ENCODE data around the gene ZFYVE28.

ZFYVE28 gene

DNA sequence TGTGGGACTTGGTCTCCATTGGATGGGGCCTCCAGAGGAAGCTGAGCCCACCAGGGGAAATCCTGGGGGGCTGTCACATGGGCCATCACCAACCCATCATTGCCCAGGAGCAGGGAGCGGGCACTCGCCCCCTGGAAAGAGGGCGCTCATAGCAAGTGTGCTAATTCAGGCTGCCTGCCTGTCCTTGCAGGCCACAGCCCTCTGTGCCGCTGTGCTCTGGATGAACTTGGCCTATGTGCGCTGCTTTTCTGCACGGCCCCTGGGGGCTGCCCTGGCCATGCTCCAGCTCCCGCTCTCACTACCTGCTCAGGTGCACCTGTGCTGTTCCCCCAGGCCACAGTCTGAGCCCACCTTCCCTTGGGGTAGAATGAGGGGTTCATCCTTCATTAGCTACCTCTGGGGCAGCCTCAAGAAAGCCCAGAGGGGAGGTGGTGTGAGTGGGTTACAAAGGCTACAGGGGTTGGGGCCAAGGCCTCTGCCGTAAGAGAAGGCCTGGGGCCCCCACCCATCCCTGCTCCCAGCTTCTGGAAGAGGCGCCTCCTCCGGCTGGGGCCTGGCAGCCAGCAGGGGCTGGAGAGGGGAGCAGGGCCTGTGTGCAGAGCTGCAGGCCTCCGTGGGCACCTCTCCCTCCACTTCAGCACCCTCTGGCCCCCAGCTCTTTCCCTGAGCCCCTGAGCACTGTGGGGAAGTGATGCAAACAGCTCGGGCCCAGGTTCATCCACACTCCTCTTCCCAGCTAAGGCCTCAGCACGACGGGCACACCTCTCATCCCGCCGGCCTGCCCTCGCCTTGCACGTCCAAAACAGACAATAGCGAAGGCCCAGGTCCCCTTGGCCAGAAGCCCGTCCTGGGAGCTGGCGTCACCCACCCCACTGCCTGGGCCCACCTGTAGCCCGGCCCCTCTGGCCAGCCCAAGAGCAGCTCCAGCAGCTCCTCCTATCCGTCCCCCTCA, 9.2 kb upstream of the ZFYVE28 start:
- no peak for DNase-seq

DNA sequence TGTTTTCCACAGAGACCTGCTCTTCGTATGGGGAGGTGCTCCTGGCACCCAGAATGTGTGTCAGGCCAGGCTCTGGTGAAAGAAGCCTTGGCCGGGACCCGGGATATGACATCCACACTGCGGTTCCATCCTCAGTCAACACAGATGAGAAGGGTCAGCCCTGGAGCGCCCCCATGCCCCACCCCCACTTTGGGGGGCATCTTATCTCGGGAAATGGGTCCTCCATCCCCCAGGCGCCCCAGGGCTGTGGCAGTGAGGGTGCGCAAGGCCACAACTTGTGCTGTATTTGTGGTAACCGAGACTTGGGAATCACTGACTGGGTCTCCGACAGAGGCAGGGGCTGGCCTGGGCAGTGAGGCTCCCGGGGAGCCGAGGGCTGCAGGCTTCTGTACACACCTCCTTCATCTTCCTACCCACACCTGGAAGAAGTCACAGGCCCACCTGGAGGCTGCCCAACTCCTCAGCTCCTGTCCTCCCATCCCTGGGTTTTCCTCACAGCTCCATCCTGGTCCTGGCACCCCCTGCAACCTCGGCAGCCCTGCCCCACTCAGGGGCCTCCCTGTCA, 8.3 kb upstream of the ZFYVE28 start:
- no peak for DNase-seq

DNA sequence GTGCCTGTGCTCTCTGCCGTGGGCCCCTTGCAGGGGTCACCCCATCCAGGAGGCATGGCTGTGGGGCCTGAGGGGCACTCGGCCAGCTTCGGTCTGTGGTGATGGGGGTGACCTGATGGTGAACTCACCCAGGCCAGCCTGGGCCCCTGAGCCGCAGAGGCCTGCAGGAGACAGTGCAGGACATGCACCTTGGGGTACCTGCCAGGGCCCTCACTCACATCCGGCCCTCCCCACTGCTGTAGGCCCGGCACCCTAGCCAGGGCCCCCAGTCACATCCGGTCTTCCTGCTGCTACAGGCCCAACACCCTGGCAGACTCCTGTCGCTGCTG, 7.6 kb upstream of the ZFYVE28 start:
- DNase-seq: no peak

GRCh38 chr4:2425386-2426068, 7.1 kb upstream of the ZFYVE28 start:
- DNase-seq: no peak

DNA sequence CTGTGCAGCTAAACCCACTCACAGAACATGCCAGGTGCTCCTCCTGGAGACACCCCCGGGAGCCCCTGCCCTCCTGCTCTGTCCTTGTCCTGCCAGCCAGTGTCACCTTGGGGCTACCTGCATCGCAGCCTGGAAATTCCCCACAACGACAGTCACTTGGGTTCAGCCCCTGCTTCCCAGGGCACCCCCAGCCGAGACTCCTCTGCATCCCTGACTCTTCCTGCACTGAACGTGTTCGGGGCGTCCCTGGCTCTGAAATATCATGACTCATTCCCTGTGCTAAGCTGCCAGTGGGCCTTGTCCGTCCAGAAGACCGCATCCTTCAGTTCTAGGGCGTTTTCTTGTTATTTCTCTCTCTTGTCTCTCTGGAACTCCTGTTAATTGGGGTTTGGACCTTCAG, 6.1 kb upstream of the ZFYVE28 start:
- no peak for DNase-seq

- no peak for DNase-seq
These were observed 5.2 kb upstream of the ZFYVE28 start for GRCh38 chr4:2423695-2424094.

DNA sequence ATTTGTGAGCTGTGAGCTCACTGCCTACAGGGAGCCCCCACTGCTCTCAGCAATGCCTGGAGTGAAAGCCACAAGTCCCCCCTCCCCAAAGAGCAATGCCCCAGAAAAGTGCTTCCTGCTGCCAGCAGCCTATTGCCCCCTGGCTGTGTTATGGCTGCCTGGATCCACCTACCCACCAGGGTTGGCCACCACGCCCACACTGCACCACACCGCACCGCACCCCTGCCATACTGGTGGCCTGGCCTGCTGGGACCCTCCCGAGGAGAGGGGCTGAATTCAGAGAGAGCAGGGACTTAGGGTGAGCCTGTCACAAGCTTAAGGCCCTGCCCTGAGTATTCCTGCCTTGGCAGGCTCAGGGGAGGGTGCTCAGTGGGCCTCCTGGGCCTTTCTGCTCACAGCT, 4.6 kb upstream of the ZFYVE28 start:
- DNase-seq: no peak

DNA sequence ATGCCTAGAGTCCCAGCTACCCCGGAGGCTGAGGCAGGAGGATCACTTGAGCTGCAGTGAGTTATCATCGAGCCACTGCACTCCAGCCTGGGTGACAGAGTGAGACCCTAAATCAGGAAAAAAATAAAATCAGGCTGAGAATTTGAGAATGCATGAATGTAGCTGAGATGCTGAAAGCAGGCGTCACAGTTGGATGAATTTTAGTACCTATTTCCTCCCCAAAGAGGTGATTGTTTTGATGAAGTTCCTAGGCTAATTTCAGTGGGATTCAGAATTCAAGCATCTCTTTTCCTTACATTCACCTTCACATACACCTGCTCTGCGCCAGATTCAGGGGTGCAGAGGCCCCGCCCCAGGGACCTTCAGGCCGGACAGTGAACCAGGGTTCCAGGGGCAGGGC, 3.5 kb upstream of the ZFYVE28 start:
- no peak for DNase-seq

DNA sequence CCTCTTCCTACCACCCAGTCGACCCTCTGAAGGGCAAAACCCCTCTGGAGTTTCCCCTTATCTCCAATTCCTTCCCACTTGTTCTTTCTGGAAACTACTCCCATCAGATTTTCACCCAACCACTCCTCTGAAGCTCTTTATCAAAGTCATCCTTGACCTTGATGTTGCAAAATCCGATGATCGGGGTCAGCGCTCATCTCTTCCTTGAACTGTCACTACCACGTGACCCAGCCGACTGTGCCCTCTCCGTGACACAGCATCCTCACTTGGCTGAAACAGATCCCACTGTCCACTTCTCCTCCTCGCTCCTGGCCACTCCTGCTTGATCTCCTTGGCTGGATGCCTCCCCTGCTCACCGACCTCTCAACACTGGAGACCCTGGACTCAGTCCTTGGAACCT, 1.4 kb upstream of the ZFYVE28 start:
- DNase-seq: no peak

DNA sequence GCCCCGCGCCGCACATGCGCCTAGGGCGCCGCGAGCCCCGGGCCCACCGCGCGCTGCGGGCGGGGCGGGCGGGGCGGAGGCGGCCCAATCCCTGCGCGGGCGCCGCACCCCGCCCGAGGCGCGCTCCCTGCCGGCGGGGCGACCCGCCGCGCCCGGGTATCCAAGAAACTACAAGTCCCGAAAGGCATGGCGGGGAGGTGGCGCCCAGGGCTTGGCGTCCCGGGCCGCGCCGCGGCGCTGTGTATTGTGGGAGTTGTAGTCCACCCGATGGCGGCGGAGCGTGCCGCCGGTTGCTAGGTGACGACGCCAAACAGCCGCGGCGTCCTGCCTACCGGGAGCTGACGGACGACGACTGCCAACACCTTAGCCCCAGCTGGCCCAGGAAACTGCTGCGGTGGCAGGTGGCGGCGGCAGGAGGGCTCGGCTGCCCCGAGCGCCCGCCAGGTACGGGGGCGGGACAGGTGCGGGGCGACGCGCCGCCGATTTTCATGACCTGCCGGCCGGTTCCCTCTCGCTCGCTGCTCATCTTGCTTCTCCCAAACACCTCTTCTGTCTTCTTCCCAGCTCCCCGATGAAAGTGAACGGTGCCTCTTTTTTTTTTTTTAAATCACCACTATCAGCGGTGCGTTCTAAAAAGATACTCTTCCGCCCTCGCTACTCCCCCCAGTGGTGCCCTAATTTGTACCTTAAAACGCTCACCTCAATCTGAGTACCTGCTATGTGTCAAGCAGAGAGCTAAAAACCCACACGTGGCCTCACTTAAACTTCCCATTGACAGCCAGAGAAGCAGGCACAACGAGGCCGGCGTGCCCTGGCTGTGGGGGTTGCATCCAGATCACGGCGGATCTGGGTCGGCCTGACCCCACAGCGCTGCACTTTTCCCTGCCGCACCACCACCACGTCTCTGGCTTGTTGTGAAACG, 466 bp upstream of the ZFYVE28 start, which contains the start of gene CFAP99:
Gene CFAP99 (plus strand): TSS at position 306 of the 922 bp plus-strand sequence.
- DNase-seq: peak; percentile 87

DNA sequence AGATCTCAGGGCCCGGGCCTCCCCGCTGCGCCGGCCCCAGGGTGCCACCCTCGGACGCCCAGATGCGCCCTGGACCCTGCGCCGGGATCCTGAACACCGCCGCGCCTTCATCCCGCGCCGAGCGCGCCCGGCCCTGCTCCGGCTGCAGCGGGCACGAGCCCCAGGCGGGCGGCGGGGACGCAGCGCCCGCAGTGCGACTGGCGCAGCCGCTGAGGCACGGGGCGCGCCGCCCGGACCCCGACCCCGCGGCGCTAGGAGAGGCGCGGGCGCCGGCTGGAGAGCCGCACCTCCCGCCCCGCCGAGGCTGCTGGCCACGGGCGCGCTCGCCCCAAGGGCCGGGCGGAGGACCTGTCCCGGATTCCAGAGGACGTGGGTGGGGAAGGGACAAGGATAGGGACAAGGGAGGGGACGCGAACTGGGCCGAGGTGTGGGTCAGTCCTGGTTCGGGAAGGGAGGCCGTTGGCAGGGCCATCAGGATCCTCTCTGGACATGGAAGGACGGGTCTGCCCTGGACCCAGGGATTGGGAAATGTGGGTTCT, 1.1 kb downstream of the ZFYVE28 start:
- DNase-seq: no peak

DNA sequence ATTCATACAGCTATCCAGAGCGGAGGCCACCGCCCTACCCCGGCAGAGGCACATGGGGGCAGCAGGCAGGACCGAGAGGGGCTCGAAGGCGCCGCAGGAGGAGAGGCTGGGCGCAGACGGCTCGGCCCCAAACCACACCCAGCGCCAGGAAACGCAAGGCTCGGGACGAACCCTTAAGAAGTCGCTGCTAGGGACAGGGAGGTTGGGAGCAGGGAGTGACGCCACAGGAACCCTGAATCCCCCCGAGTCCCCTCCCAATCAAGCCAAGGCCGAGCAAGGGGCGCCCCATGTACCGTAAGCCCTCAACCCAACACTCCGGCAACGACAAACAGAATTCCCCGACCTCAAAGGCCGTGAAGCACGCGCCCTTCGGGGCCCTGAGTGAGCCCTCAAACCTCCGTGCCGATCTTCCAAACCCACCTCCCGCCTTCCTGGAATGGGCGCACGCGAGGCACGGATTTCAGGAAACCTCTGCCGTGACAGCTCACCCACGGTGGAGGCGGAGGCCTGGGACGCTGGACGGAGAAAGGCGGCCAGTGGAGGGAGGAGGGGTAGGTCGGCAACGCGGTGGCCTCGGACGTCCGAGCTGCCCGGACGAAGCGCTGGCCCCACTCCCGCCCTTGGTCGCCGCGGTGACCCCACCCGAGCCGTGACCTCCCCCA, 1.8 kb downstream of the ZFYVE28 start:
- no peak for DNase-seq

GRCh38 chr4:2415881-2416563, 2.4 kb downstream of the ZFYVE28 start:
- no peak for DNase-seq

- no peak for DNase-seq
These were observed 3.2 kb downstream of the ZFYVE28 start for GRCh38 chr4:2415213-2415612.

GRCh38 chr4:2413821-2414610, 4.4 kb downstream of the ZFYVE28 start:
- DNase-seq: no peak

DNA sequence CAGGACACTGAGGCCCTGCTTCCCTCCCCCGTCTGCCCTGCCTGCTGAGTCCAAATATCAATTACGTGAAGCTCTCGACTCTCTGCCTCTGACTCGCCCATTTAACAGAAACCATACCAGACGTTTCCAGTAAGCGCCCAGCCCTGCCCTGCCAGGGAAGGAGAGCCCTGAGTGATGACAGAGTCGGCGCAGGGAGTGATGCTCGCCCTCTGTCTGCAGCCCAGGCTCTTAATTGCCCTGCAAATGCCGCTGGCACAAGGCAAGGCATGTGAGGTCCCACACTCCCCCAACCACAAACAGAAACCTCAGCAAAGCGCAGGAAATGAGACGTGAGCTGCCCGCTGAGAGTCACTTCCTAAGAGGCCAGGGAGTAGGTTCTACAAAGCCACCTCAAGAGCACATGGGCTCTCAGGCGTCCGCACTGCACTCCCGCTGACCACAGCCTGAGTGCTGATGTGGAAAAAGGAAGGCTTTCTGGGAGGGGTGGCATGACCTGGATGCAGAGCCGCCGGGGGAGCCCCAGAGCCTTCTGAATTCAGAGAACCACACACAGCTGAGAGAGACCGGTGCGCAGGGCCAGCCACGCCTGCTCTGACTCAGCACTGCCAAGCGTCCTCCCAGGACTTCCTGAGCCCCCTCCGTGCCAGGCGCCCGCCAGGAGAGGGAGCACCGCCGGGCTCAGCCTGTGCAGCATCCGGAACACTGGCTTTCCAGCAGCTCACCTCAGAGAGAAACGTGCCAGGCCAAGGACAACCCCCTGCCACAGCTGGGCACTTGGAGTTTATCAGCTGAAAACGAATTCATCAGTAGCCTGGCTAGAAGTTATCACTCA, 5.3 kb downstream of the ZFYVE28 start:
- DNase-seq: peak; percentile 29

DNA sequence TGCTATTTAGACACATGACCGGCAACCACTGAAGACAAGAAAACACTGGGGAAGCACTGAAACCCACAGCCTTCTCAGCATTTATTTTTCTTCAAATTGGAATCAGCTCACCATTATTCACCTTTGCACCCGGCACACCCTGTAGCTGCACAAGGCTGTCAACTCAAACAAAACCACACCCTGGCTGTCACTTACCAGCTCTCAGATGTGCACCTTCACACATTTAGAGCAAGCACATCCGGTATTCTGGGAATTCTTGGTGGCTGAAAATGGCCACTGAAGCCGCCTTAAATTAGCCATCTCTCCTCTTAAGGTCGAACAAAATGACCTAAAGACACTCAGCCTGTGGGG, 5.9 kb downstream of the ZFYVE28 start:
- DNase-seq: no peak

GRCh38 chr4:2411786-2412510, 6.5 kb downstream of the ZFYVE28 start:
- no peak for DNase-seq

DNA sequence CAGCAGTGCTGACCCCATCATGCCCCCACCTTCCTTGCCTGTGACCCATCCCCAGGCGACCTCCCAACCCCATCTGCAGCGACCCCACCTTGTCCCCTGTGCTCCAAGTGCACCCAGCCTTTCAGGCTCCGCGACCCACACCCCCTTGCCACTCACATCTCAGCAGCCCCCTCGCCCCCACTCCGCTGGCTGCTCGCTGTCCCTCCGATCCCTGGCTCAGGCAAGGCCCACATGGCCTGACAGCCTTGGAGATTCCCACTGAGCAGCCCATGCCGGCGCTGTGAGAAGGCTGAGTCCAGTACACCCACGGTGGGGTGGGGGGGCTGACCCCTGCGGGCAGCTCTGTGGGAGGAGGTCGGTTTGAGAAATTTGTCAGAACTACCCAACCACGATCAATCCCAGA, 9.1 kb downstream of the ZFYVE28 start:
- DNase-seq: no peak

All from NCI-H1105 treated with DMSO at 0.1 percent for 48 hours (cell line).